ENCODE measurements around the gene LPAR6. TPM values are rescaled to one million over a fixed set of nuclear protein-coding genes. Genes with fewer than 3 reads are reported as not detected.

The LPAR6 gene
- total and polyA plus RNA-seq, 2 of the 4 experiments (the other 2 are of a cell fraction): 1.4 to 2.0 TPM

- Histone ChIP-seq H2AFZ (replicated peaks; ENCODE audit: low read length, poor library complexity) (no peak overlapping the region), H2BK20ac (ENCODE audit: low read depth, low read length) (no peak overlapping the region), H3K27me3 (ENCODE audit: control insufficient read depth, insufficient read depth, low read length) (no peaks in the 10 kb centered on the region), H2AK9ac (replicated peaks; ENCODE audit: low read depth, low read length, poor library complexity) (no peak overlapping the region), H3K36me3 (ENCODE audit: control insufficient read depth, insufficient read depth, low read length) (peaks cover 5% of the 10 kb centered on the region), H3K23ac (ENCODE audit: low read depth, low read length) (no peak overlapping the region), H2BK15ac (ENCODE audit: low read depth, low read length) (no peak overlapping the region), H3K9me1 (ENCODE audit: insufficient read depth, low read length) (peaks cover 3% of the 10 kb centered on the region; the same call in 1 of the 2 replicates), H4K5ac (ENCODE audit: low read depth, low read length) (no peak overlapping the region), H3K56ac (ENCODE audit: extremely low read depth, insufficient read depth, low read length) (no peak overlapping the region), H3K9me3 (ENCODE audit: control insufficient read depth, insufficient read depth, low read length) (peaks cover 3% of the 10 kb centered on the region; the same call in 1 of the 2 replicates), H3K4me3 (ENCODE audit: insufficient read depth, low read depth, low read length) (no peak overlapping the region), H3K27ac (ENCODE audit: insufficient read depth, low read length) (no peak overlapping the region), H2AK5ac (ENCODE audit: low read depth, low read length) (no peak overlapping the region), H3K4ac (ENCODE audit: low read depth, low read length) (no peak overlapping the region), H3K9ac (ENCODE audit: low read depth, low read length) (no peak overlapping the region), H3K79me1 (ENCODE audit: low read depth in 1 of 2, low read length in 2 of 2) (peaks cover 8 to 13% of the 10 kb centered on the region in 2 experiments), H2BK5ac (ENCODE audit: low read depth, low read length, poor library complexity, severe bottlenecking) (no peak overlapping the region), H3K14ac (replicated peaks; ENCODE audit: low read depth, low read length) (no peak overlapping the region), H3K4me2 (ENCODE audit: low read depth, low read length) (no peak overlapping the region), H3K18ac (ENCODE audit: low read depth, low read length) (no peak overlapping the region), H3K4me1 (ENCODE audit: control insufficient read depth, insufficient read depth, low read length) (peaks cover 5% of the 10 kb centered on the region; the same call in 1 of the 2 replicates), H2BK120ac (ENCODE audit: low read depth, low read length) (no peak overlapping the region), H4K91ac (ENCODE audit: insufficient read depth, low read depth, low read length) (no peak overlapping the region), H4K8ac (ENCODE audit: low read depth in 2 of 2, low read length in 2 of 2) (no peak overlapping the region), H4K20me1 (ENCODE audit: insufficient read depth, low read length) (no peaks in the 10 kb centered on the region)
- intact Hi-C loops (cut with micrococcal nuclease) (no loop called here), in situ Hi-C loops (cut with MboI; ENCODE audit: low sequenced_read_pairs) (no loop called here), dilution Hi-C loops (cut with HindIII; ENCODE audit: low sequenced_read_pairs, unreplicated experiment) (no loop called here)
- DNase-seq: no peak
- POLR2A ChIA-PET (ENCODE audit: unreplicated experiment): no interaction called here
- ATAC-seq (ENCODE audit: low read depth): no peak
- no peak for TF ChIP-seq MAFK (IDR thresholded peaks at IDR 0.05; ENCODE audit: low read depth, low read length)
- no peak for TF ChIP-seq CEBPB (IDR thresholded peaks at IDR 0.05; ENCODE audit: low read depth, low read length)
- TF ChIP-seq, protein P1, sequence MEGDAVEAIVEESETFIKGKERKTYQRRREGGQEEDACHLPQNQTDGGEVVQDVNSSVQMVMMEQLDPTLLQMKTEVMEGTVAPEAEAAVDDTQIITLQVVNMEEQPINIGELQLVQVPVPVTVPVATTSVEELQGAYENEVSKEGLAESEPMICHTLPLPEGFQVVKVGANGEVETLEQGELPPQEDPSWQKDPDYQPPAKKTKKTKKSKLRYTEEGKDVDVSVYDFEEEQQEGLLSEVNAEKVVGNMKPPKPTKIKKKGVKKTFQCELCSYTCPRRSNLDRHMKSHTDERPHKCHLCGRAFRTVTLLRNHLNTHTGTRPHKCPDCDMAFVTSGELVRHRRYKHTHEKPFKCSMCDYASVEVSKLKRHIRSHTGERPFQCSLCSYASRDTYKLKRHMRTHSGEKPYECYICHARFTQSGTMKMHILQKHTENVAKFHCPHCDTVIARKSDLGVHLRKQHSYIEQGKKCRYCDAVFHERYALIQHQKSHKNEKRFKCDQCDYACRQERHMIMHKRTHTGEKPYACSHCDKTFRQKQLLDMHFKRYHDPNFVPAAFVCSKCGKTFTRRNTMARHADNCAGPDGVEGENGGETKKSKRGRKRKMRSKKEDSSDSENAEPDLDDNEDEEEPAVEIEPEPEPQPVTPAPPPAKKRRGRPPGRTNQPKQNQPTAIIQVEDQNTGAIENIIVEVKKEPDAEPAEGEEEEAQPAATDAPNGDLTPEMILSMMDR (conservative IDR thresholded peaks at IDR 0.05; ENCODE audit: low read depth, low read length): no peak
- no peak for TF ChIP-seq RCOR1 (IDR thresholded peaks at IDR 0.05; ENCODE audit: insufficient replicate concordance, low read length)
- no peak for TF ChIP-seq MXI1 (IDR thresholded peaks at IDR 0.05; ENCODE audit: borderline replicate concordance, low read depth, low read length)
- no peak for TF ChIP-seq NFE2L2 (IDR thresholded peaks at IDR 0.05; ENCODE audit: low read depth, low read length)
- no peak for TF ChIP-seq RAD21 (IDR thresholded peaks at IDR 0.05; ENCODE audit: low read length)
- TF ChIP-seq SMC3 (IDR thresholded peaks at IDR 0.05; ENCODE audit: low read depth, low read length): no peak
- TF ChIP-seq BHLHE40 (IDR thresholded peaks at IDR 0.05; ENCODE audit: low read depth, low read length): no peak
- no peak for TF ChIP-seq CHD1 (IDR thresholded peaks at IDR 0.05; ENCODE audit: low read depth, low read length)
- TF ChIP-seq RFX5 (IDR thresholded peaks at IDR 0.05; ENCODE audit: low read depth, low read length): no peak
- TF ChIP-seq FOS (IDR thresholded peaks at IDR 0.05; ENCODE audit: low read depth, low read length): no peak
- no peak for TF ChIP-seq POLR2A (IDR thresholded peaks at IDR 0.05; ENCODE audit: low read depth, low read length)
- no peak for TF ChIP-seq MAZ (IDR thresholded peaks at IDR 0.05; ENCODE audit: borderline replicate concordance, low read depth, low read length)
- CTCF ChIA-PET: no interaction called here
- no TSS peak for BruUV-seq (replicated peaks)
Measured at GRCh38 chr13:48429886-48430285, 17.0 kb upstream of the LPAR6 start.

Measured in IMR-90 (cell line).